ENCODE measurements around the gene EP400. TPM values are rescaled to one million over a fixed set of nuclear protein-coding genes. Genes with fewer than 3 reads are reported as not detected.

Gene EP400
- total RNA-seq, 1 donor from 2014 or later, result 41.4 TPM

- TF ChIP-seq, protein P1, sequence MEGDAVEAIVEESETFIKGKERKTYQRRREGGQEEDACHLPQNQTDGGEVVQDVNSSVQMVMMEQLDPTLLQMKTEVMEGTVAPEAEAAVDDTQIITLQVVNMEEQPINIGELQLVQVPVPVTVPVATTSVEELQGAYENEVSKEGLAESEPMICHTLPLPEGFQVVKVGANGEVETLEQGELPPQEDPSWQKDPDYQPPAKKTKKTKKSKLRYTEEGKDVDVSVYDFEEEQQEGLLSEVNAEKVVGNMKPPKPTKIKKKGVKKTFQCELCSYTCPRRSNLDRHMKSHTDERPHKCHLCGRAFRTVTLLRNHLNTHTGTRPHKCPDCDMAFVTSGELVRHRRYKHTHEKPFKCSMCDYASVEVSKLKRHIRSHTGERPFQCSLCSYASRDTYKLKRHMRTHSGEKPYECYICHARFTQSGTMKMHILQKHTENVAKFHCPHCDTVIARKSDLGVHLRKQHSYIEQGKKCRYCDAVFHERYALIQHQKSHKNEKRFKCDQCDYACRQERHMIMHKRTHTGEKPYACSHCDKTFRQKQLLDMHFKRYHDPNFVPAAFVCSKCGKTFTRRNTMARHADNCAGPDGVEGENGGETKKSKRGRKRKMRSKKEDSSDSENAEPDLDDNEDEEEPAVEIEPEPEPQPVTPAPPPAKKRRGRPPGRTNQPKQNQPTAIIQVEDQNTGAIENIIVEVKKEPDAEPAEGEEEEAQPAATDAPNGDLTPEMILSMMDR (IDR thresholded peaks at IDR 0.05), result no peak
- DNase-seq (no peak), ATAC-seq (no peak)
- H3K9me3 ChIP-seq, result no peaks in the 10 kb centered on the region
- H3K4me1 ChIP-seq, result no peaks in the 10 kb centered on the region
- H3K36me3 ChIP-seq, result peaks cover 46% of the 10 kb centered on the region
- no peaks in the 10 kb centered on the region for H3K27me3 ChIP-seq
- no peak overlapping the region for H3K27ac ChIP-seq
- no peak overlapping the region for H3K4me3 ChIP-seq
- intact Hi-C loops (cut with DNase I), result no loop called here
These were observed 157.2 kb downstream of the EP400 start for GRCh38 chr12:132106921-132107320.

- TF ChIP-seq, protein P1 (IDR thresholded peaks at IDR 0.05), result no peak
- no peak for DNase-seq
- Histone ChIP-seq H3K27me3 (no peaks in the 10 kb centered on the region), H3K4me1 (no peaks in the 10 kb centered on the region), H3K27ac (no peak overlapping the region), H3K36me3 (peaks cover 52% of the 10 kb centered on the region), H3K4me3 (no peak overlapping the region), H3K9me3 (no peaks in the 10 kb centered on the region)
- intact Hi-C loops (cut with DNase I), result no loop called here
- no peak for ATAC-seq
These were observed 158.6 kb downstream of the EP400 start for GRCh38 chr12:132108211-132108832.

- no peaks in the 10 kb centered on the region for H3K4me1 ChIP-seq
- TF ChIP-seq, protein P1 (IDR thresholded peaks at IDR 0.05), result no peak
- ATAC-seq, result no peak
- H3K4me3 ChIP-seq, result no peak overlapping the region
- no peaks in the 10 kb centered on the region for H3K9me3 ChIP-seq
- H3K27me3 ChIP-seq, result no peaks in the 10 kb centered on the region
- DNase-seq, result no peak
- intact Hi-C loops (cut with DNase I), result no loop called here
- H3K27ac ChIP-seq, result no peak overlapping the region
- H3K36me3 ChIP-seq, result peaks cover 63% of the 10 kb centered on the region
These were observed 160.0 kb downstream of the EP400 start for GRCh38 chr12:132109741-132110140.

DNA sequence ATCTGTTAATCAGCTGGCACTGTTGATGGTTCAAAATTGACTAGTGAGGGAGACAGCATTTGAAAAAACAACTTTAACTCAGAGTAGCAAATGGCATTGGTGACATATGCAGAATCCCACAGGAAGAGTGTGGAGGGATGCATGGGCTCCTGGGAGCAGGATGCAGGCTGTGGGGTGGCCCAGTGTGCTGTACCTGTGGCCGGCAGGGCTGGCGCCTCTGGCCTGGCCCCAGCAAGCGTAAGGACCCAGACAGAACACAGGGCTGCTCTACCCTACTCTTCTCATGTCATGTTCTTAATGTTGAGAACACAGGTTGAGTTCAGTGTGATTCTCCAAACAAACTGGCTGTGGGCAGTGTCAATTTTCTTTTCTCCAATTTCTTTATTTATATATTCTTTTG lies 160.9 kb downstream of the EP400 start:
- intact Hi-C loops (cut with DNase I), result no loop called here
- Histone ChIP-seq H3K36me3 (peaks cover 66% of the 10 kb centered on the region), H3K9me3 (no peaks in the 10 kb centered on the region), H3K4me3 (no peak overlapping the region), H3K4me1 (no peaks in the 10 kb centered on the region), H3K27ac (no peak overlapping the region), H3K27me3 (no peaks in the 10 kb centered on the region)
- TF ChIP-seq, protein P1 (IDR thresholded peaks at IDR 0.05), result no peak
- ATAC-seq (no peak), DNase-seq (no peak)

- Histone ChIP-seq H3K9me3 (no peaks in the 10 kb centered on the region), H3K4me3 (no peak overlapping the region), H3K27me3 (no peaks in the 10 kb centered on the region), H3K36me3 (peaks cover 73% of the 10 kb centered on the region), H3K4me1 (no peaks in the 10 kb centered on the region), H3K27ac (no peak overlapping the region)
- TF ChIP-seq, protein P1 (IDR thresholded peaks at IDR 0.05), result no peak
- ATAC-seq (no peak), DNase-seq (no peak)
- intact Hi-C loops (cut with DNase I), result no loop called here
These were observed 162.0 kb downstream of the EP400 start for GRCh38 chr12:132111654-132112304.

All from upper lobe of right lung (tissue), 1 donor.